Neural cell (in vitro differentiated cells): Measurements from ENCODE around the gene SSBP3. TPM values are rescaled to one million over a fixed set of nuclear protein-coding genes. Genes with fewer than 3 reads are reported as not detected.
"Not testable (repeated sequence)": the region's sequence is repeated elsewhere in the genome, so short reads cannot be mapped to it uniquely, and the experiment has no call there.

ENCODE experiments used
- H2AFZ ChIP-seq: fragments of 200-600, 300-800 bp; sonication (generic), shearing (Covaris generic); 2 replicates; pipeline ENCODE4 v1.6.0; 2014; ENCODE audit warnings: low read depth, mild to moderate bottlenecking, antibody characterized with exemption, low read length, moderate library complexity
- H3F3A ChIP-seq: fragments of 200-600 bp; shearing (Covaris generic); 2 replicates; pipeline ENCODE4 v1.6.1; 2016; ENCODE audit warnings: mild to moderate bottlenecking, moderate library complexity, mixed read lengths, antibody characterized with exemption, low read length; ENCODE audit not compliant: insufficient read depth, poor library complexity, severe bottlenecking
- H3K27ac ChIP-seq: fragments of 200-600, 300-800 bp; sonication (generic), shearing (Covaris generic); 2 replicates; pipeline ENCODE4 v1.5.1; 2014; ENCODE audit warnings: mild to moderate bottlenecking, low read length, moderate library complexity
- H3K27me3 ChIP-seq: fragments of 300-800, 200-600 bp; sonication (generic), shearing (Covaris generic); 2 replicates; pipeline ENCODE4 v1.6.0; 2014; ENCODE audit warnings: mild to moderate bottlenecking, low read depth, low read length, moderate library complexity; ENCODE audit not compliant: insufficient read depth
- H3K36me3 ChIP-seq: fragments of 300-800, 200-600 bp; sonication (generic), shearing (Covaris generic); 2 replicates; pipeline ENCODE4 v1.5.1; 2014; ENCODE audit warnings: mild to moderate bottlenecking, antibody characterized with exemption, low read length, moderate library complexity; ENCODE audit not compliant: insufficient read depth
- H3K4me2 ChIP-seq: fragments of 300-800, 200-600 bp; sonication (generic), shearing (Covaris generic); 2 replicates; pipeline ENCODE4 v1.6.0; 2014; ENCODE audit warnings: mild to moderate bottlenecking, low read length
- H3K4me3 ChIP-seq: fragments of 300-800, 200-600 bp; sonication (generic), shearing (Covaris generic); 2 replicates; pipeline ENCODE4 v1.5.1; 2014; ENCODE audit warnings: mild to moderate bottlenecking, low read length, moderate library complexity
- H3K79me2 ChIP-seq: fragments of 200-600 bp; shearing (Covaris generic); replicated peaks from 2 replicates; pipeline ENCODE4 v1.6.0; 2014; ENCODE audit warnings: mild to moderate bottlenecking, low read length, moderate library complexity; ENCODE audit not compliant: insufficient read depth
- H3K9ac ChIP-seq: fragments of 300-800, 200-600 bp; sonication (generic), shearing (Covaris generic); 2 replicates; pipeline ENCODE4 v1.6.1; 2016; ENCODE audit warnings: mild to moderate bottlenecking, low read length, mixed read lengths
- H3K9me2 ChIP-seq: fragments of 200-600 bp; shearing (Covaris generic); 2 replicates; pipeline ENCODE4 v1.6.1; 2016; ENCODE audit warnings: mild to moderate bottlenecking, low read length, mixed read lengths; ENCODE audit not compliant: insufficient read depth
- H3K9me3 ChIP-seq: fragments of 200-600, 300-800 bp; sonication (generic), shearing (Covaris generic); 2 replicates; pipeline ENCODE4 v1.6.1; 2016; ENCODE audit warnings: mild to moderate bottlenecking, mixed run types, low read length, moderate library complexity, mixed read lengths
- H4K20me1 ChIP-seq: fragments of 200-600 bp; shearing (Covaris generic); 2 replicates; pipeline ENCODE4 v1.6.1; 2016; ENCODE audit warnings: mild to moderate bottlenecking, mixed run types; ENCODE audit not compliant: insufficient read depth
- EP300 ChIP-seq: fragments of 450-650 bp; conservative IDR thresholded peaks from 2 replicates; pipeline ENCODE4 v1.6.1; 2014; ENCODE audit warnings: antibody characterized with exemption, mild to moderate bottlenecking, moderate library complexity; ENCODE audit not compliant: poor library complexity, severe bottlenecking
- EZH2 ChIP-seq: fragments of 200-600, 300-800 bp; shearing (Covaris generic), sonication (generic); IDR thresholded peaks from 2 replicates; pipeline ENCODE4 v1.6.1; 2014; ENCODE audit warnings: antibody characterized with exemption, low read length, borderline replicate concordance, mild to moderate bottlenecking; ENCODE audit not compliant: insufficient read depth, poor library complexity, severe bottlenecking
- MXI1 ChIP-seq: fragments of 450-650 bp; conservative IDR thresholded peaks from 2 replicates; pipeline ENCODE4 v1.6.1; 2014; ENCODE audit warnings: antibody characterized with exemption, mild to moderate bottlenecking; ENCODE audit not compliant: poor library complexity, severe bottlenecking
- POLR2AphosphoS5 ChIP-seq: IDR thresholded peaks from 2 replicates; pipeline ENCODE4 v1.6.1; 2012
- RAD21 ChIP-seq: fragments of 450-650 bp; conservative IDR thresholded peaks from 2 replicates; pipeline ENCODE4 v1.6.1; 2014; ENCODE audit warnings: antibody characterized with exemption, mild to moderate bottlenecking, moderate library complexity
- SMC3 ChIP-seq: fragments of 450-650 bp; conservative IDR thresholded peaks from 2 replicates; pipeline ENCODE4 v1.6.1; 2014; ENCODE audit warnings: antibody characterized with exemption, mild to moderate bottlenecking, moderate library complexity; ENCODE audit not compliant: poor library complexity
- TAF1 ChIP-seq: IDR thresholded peaks from 2 replicates; pipeline ENCODE4 v1.6.1; 2012; ENCODE audit warnings: low read depth
- polyA plus RNA-seq: library from polyadenylated mRNA; depleted of rRNA; stranded (reverse); fragments of >200 nt; gene quantifications from 2 replicates; pipeline ENCODE4 v1.2.3, GENCODE V29; 2014
- TF ChIP-seq, protein P1 (sequence below): fragments of 450-650 bp; IDR thresholded peaks from 2 replicates; pipeline ENCODE4 v1.5.1; 2014; ENCODE audit warnings: antibody characterized with exemption, mild to moderate bottlenecking, moderate library complexity; ENCODE audit not compliant: poor library complexity, severe bottlenecking
- TF ChIP-seq, protein P2 (sequence below): IDR thresholded peaks from 2 replicates; pipeline ENCODE4 v1.6.1; 2012; ENCODE audit warnings: borderline replicate concordance

Gene SSBP3
- polyA plus RNA-seq, 1 donor from 2014 or later: 77.4 TPM

DNA sequence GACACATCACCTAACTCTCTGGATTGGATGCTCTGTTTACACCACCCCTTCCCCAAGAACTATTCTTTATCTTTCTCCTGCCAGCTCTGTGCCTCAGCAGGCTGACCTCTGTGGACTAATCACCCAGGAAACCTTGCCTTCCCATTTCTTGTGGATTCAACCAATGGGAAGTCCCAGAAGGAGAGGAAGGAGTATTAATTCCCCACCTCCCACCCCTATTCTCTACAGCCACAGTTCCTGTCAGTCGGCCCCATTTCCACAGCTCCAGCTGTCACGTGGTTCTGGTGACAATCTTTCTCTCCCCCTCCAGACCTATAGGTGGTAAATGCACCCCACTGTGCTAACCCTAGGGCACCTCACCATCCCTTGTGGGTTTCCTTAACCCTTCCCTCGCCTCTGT, 46.8 kb upstream of the SSBP3 start:
- H3K36me3 ChIP-seq: no peaks in the 10 kb centered on the region
- H3K27me3 ChIP-seq: no peaks in the 10 kb centered on the region
- no peaks in the 10 kb centered on the region for H4K20me1 ChIP-seq
- no peaks in the 10 kb centered on the region for H3K9me3 ChIP-seq
- H3K27ac ChIP-seq: no peak overlapping the region
- no peak overlapping the region for H3K9ac ChIP-seq
- no peaks in the 10 kb centered on the region for H3F3A ChIP-seq
- TF ChIP-seq TAF1 (no peak), MXI1 (no peak), EZH2 (no peak), RAD21 (no peak), EP300 (no peak), SMC3 (no peak), POLR2AphosphoS5 (no peak)
- TF ChIP-seq, protein P1, sequence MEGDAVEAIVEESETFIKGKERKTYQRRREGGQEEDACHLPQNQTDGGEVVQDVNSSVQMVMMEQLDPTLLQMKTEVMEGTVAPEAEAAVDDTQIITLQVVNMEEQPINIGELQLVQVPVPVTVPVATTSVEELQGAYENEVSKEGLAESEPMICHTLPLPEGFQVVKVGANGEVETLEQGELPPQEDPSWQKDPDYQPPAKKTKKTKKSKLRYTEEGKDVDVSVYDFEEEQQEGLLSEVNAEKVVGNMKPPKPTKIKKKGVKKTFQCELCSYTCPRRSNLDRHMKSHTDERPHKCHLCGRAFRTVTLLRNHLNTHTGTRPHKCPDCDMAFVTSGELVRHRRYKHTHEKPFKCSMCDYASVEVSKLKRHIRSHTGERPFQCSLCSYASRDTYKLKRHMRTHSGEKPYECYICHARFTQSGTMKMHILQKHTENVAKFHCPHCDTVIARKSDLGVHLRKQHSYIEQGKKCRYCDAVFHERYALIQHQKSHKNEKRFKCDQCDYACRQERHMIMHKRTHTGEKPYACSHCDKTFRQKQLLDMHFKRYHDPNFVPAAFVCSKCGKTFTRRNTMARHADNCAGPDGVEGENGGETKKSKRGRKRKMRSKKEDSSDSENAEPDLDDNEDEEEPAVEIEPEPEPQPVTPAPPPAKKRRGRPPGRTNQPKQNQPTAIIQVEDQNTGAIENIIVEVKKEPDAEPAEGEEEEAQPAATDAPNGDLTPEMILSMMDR: no peak
- TF ChIP-seq, protein P2, sequence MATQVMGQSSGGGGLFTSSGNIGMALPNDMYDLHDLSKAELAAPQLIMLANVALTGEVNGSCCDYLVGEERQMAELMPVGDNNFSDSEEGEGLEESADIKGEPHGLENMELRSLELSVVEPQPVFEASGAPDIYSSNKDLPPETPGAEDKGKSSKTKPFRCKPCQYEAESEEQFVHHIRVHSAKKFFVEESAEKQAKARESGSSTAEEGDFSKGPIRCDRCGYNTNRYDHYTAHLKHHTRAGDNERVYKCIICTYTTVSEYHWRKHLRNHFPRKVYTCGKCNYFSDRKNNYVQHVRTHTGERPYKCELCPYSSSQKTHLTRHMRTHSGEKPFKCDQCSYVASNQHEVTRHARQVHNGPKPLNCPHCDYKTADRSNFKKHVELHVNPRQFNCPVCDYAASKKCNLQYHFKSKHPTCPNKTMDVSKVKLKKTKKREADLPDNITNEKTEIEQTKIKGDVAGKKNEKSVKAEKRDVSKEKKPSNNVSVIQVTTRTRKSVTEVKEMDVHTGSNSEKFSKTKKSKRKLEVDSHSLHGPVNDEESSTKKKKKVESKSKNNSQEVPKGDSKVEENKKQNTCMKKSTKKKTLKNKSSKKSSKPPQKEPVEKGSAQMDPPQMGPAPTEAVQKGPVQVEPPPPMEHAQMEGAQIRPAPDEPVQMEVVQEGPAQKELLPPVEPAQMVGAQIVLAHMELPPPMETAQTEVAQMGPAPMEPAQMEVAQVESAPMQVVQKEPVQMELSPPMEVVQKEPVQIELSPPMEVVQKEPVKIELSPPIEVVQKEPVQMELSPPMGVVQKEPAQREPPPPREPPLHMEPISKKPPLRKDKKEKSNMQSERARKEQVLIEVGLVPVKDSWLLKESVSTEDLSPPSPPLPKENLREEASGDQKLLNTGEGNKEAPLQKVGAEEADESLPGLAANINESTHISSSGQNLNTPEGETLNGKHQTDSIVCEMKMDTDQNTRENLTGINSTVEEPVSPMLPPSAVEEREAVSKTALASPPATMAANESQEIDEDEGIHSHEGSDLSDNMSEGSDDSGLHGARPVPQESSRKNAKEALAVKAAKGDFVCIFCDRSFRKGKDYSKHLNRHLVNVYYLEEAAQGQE: no peak
- H2AFZ ChIP-seq: no peak overlapping the region
- H3K9me2 ChIP-seq: no peaks in the 10 kb centered on the region
- H3K4me3 ChIP-seq: no peak overlapping the region
- H3K79me2 ChIP-seq: no peaks in the 10 kb centered on the region
- H3K4me2 ChIP-seq: no peak overlapping the region

DNA sequence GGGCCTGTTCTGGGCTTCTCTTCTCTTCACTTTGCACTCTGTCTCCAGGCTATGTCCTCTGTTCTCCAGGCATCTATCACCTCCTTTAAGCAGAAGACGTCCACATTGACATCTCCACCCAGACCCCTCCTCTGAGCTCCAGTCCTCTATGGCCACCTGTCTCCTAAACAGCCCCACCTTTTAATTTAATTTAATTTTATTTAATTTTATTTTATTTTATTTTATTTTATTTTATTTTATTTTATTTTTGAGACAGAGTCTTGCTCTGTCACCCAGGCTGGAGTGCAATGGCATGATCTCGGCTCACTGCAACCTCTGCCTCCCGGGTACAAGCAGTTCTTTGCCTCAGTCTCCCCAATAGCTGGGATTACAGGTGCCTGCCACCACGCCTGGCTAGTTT, 43.2 kb upstream of the SSBP3 start:
- H3K9me3 ChIP-seq, H3K9ac ChIP-seq, H4K20me1 ChIP-seq, H3K9me2 ChIP-seq, H3K27ac ChIP-seq, H3K79me2 ChIP-seq, H3K36me3 ChIP-seq, H3K27me3 ChIP-seq, H3K4me2 ChIP-seq, H3K4me3 ChIP-seq, H3F3A ChIP-seq, H2AFZ ChIP-seq: not testable (repeated sequence)

DNA sequence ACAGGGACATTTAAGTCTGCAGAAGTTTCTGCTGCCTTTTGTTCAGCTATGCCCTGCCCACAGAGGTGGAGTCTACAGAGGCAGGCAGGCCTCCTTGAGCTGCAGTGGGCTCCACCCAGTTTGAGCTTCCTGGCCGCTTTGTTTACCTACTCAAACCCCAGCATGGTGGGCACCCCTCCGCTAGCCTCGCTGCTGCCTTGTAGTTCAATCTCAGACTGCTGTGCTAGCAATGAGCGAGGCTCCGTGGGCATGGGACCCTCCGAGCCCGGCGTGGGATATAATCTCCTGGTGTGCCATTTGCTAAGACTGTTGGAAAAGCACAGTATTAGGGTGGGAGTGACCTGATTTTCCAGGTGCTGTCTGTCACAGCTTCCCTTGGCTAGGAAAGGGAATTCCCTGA, 42.6 kb upstream of the SSBP3 start:
- not testable (repeated sequence) for H3K27me3 ChIP-seq, H3K4me2 ChIP-seq, H3K4me3 ChIP-seq, H4K20me1 ChIP-seq, H3K36me3 ChIP-seq, H2AFZ ChIP-seq, H3K27ac ChIP-seq, H3K9me3 ChIP-seq, H3K9ac ChIP-seq, H3K79me2 ChIP-seq, H3F3A ChIP-seq, H3K9me2 ChIP-seq

DNA sequence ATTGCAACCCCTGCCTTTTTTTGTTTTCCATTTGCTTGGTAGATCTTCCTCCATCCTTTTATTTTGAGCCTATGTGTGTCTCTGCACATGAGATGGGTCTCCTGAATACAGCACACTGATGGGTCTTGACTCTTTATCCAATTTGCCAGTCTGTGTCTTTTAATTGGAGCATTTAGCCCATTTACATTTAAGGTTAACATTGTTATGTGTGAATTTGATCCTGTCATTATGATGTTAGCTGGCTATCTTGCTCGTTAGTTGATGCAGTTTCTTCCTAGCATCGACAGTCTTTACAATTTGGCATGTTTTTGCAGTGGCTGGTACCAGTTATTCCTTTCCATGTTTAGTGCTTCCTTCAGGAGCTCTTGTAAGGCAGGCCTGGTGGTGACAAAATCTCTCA, 40.9 kb upstream of the SSBP3 start:
- H4K20me1 ChIP-seq, H3K79me2 ChIP-seq, H3K27me3 ChIP-seq, H3K9ac ChIP-seq, H3K4me3 ChIP-seq, H3K9me3 ChIP-seq, H3K9me2 ChIP-seq, H3F3A ChIP-seq, H3K27ac ChIP-seq, H3K4me2 ChIP-seq, H3K36me3 ChIP-seq, H2AFZ ChIP-seq: not testable (repeated sequence)
